GM12878 (cell line): Measurements from ENCODE around the gene FBXW12. TPM values are rescaled to one million over a fixed set of nuclear protein-coding genes. Genes with fewer than 3 reads are reported as not detected.

ENCODE experiments used
- ATAC-seq: fragments of 200-7000 bp; cut with Tn5 transposase; 3 replicates; pipeline ENCODE4 v1.9.1; 2020; ENCODE audit warnings: mild to moderate bottlenecking, moderate library complexity
- BruUV-seq: library from RNA; stranded (reverse); fragments of 400-500 nt; replicated peaks from 2 replicates; lab custom pipeline; 2021; lab: Mats Ljungman, UMichigan
- CTCF ChIA-PET: fragments of 300-600 bp; sonication (Branson Sonifier 250); formaldehyde crosslinking; extraction: SDS; loops from one replicate; lab custom pipeline; 2021; ENCODE audit warnings: inconsistent platforms; lab: Yijun Ruan, JAX
- POLR2A ChIA-PET: fragments of 350-600 bp; formaldehyde crosslinking; extraction: SDS; loops from one replicate; lab custom pipeline; 2021; ENCODE audit warnings: inconsistent platforms; lab: Charles Lee
- RAD21 ChIA-PET: fragments of 300-600 bp; sonication (Branson Sonifier 250); formaldehyde crosslinking; loops from one replicate; lab custom pipeline; 2023; ENCODE audit warnings: antibody characterized with exemption; ENCODE audit not compliant: unreplicated experiment; lab: Charles Lee
- SMC1A ChIA-PET: fragments of 300-600 bp; sonication (Branson Sonifier 250); formaldehyde crosslinking; loops from one replicate; lab custom pipeline; 2023; ENCODE audit not compliant: unreplicated experiment, uncharacterized antibody; lab: Charles Lee
- DNase-seq: peaks from one replicate; pipeline ENCODE4 v3.0.0-alpha.2; 2011; ENCODE audit warnings: low read depth, low spot score
- FAIRE-seq: peaks from 3 replicates; lab custom pipeline; 2011; peaks lifted over from hg19 to GRCh38; lab: Jason Lieb, UNC
- H2AFZ ChIP-seq: 2 replicates; pipeline ENCODE4 v1.6.0; 2011; ENCODE audit warnings: low read depth, low read length, control low read depth; ENCODE audit not compliant: control insufficient read depth
- H3K27ac ChIP-seq: 2 replicates; pipeline ENCODE4 v1.5.1; 2011; ENCODE audit warnings: control low read depth; ENCODE audit not compliant: control insufficient read depth, insufficient read depth
- H3K27me3 ChIP-seq, 2 experiments: replicated peaks in 1 of 2; 2 replicates each; pipeline versions ENCODE4 v1.6.0 to v1.6.1; 2011; ENCODE audit warnings: low read length in 1 of 2; ENCODE audit not compliant: control insufficient read depth in 2 of 2, insufficient read depth in 2 of 2
- H3K36me3 ChIP-seq, 2 experiments: 2 replicates each; pipeline ENCODE4 v1.5.1; 2011; ENCODE audit warnings: low read length in 1 of 2; ENCODE audit not compliant: control insufficient read depth in 2 of 2, insufficient read depth in 2 of 2
- H3K4me1 ChIP-seq: 2 replicates; pipeline ENCODE4 v1.6.1; 2011; ENCODE audit warnings: mild to moderate bottlenecking, low read length, moderate library complexity, mixed read lengths; ENCODE audit not compliant: control insufficient read depth, insufficient read depth
- H3K4me2 ChIP-seq: 2 replicates; pipeline ENCODE4 v1.6.0; 2011; ENCODE audit warnings: control low read depth; ENCODE audit not compliant: control insufficient read depth, insufficient read depth
- H3K4me3 ChIP-seq: fragments of 200-600 bp; sonication (generic); 2 replicates; pipeline ENCODE4 v1.5.1; 2016
- H3K79me2 ChIP-seq: 2 replicates; pipeline ENCODE4 v1.6.0; 2011; ENCODE audit warnings: low read length; ENCODE audit not compliant: control insufficient read depth, insufficient read depth
- H3K9ac ChIP-seq: 2 replicates; pipeline ENCODE4 v1.8.0; 2011; ENCODE audit warnings: low read length, control low read depth, mixed read lengths; ENCODE audit not compliant: control insufficient read depth, insufficient read depth
- H3K9me3 ChIP-seq: replicated peaks from 3 replicates; pipeline ENCODE4 v1.5.1; 2011; ENCODE audit warnings: mild to moderate bottlenecking, low read length; ENCODE audit not compliant: control insufficient read depth, insufficient read depth
- H4K20me1 ChIP-seq: 2 replicates; pipeline ENCODE4 v1.6.0; 2011; ENCODE audit not compliant: control insufficient read depth, insufficient read depth
- MTA3 ChIP-seq: IDR thresholded peaks from 2 replicates; pipeline ENCODE4 v1.6.1; 2012; ENCODE audit warnings: low read length, inconsistent platforms, borderline replicate concordance
- NKRF ChIP-seq: fragments of 450-650 bp; conservative IDR thresholded peaks from 2 replicates; pipeline ENCODE4 v1.6.1; 2017; ENCODE audit warnings: mild to moderate bottlenecking, moderate library complexity
- POLR2A ChIP-seq: IDR thresholded peaks from 2 replicates; pipeline ENCODE4 v1.6.1; 2011; ENCODE audit warnings: low read depth, mild to moderate bottlenecking, low read length
- WGBS: methylation state at CpG from one replicate; pipeline ENCODE4 v1.1.6; 2016; ENCODE audit warnings: low lambda C conversion rate; ENCODE audit not compliant: insufficient replicate concordance, insufficient coverage; ENCODE audit errors: missing lambda C conversion rate; 5-methylcytosine and 5-hydroxymethylcytosine counted together
- in situ Hi-C: fragments of 300-500 bp; cut with MboI; formaldehyde crosslinking; loops from 9 replicates; pipeline ENCODE4 v1.14.3; 2018; ENCODE audit warnings: mixed read lengths
- intact Hi-C: fragments of 100-400 bp; cut with micrococcal nuclease; formaldehyde crosslinking; loops from one replicate; pipeline ENCODE4 v1.14.2; 2022; ENCODE audit not compliant: unreplicated experiment
- polyA plus RNA-seq, 11 experiments: library from polyadenylated mRNA; depleted of rRNA in 4 of 11; unstranded in 6 of 11; stranded (reverse) in 5 of 11; fragments of >200 nt; fragmentation: Nextera tagmentation in 4 of 11; fragmentation: Illumina TruSeq in 1 of 11; extraction: Ambion mirVana in 4 of 11; extraction: Trizol in 1 of 11; gene quantifications; 1 replicate in 1 of 11; 2 replicates in 10 of 11; pipeline versions ENCODE4 v1.2.1 to v1.2.3, GENCODE V29; 2011 to 2016; ENCODE audit warnings: inconsistent platforms in 2 of 11, missing spikeins in 2 of 11, low read depth in 1 of 11
- total RNA-seq, 4 experiments: library from RNA; depleted of rRNA in 3 of 4; stranded (reverse); fragments of >200 nt in 3 of 4; fragmentation: Illumina TruSeq in 1 of 4; extraction: Trizol in 1 of 4; gene quantifications; 2 replicates each; pipeline versions ENCODE4 v1.2.1 to v1.2.3, GENCODE V29; 2013 to 2021

Gene FBXW12
- total and polyA plus RNA-seq, 10 of the 15 experiments (the other 5 are each of a cell fraction or from before 2014, with no cell fraction given) = 0.04 to 0.18 (median 0.12) TPM; not detected in 4

- TF ChIP-seq NKRF (no peak), MTA3 (no peak), POLR2A (0 out of 2 replicates have a peak, but pooled peaks have one; percentile 8)
- TF ChIP-seq, all 136 proteins: peak for 1
- CTCF ChIA-PET = interaction anchor here (0.9 to 22.0 kb wide), 5 partner anchors 11 to 136 kb away, joined by 3 to 757 read pairs (median 3); partner anchors contain the start of genes CCDC51 and TMA7
Measured at GRCh38 chr3:48413611-48414010, 41.6 kb downstream of the FBXW12 start.

More at GRCh38 chr3:48413611-48414010, 41.6 kb downstream of the FBXW12 start:
- no peaks in the 10 kb centered on the region for H3K79me2 ChIP-seq
- in situ Hi-C loops = no loop called here
- H3K27ac ChIP-seq = no peak overlapping the region
- no TSS peak for BruUV-seq
- POLR2A ChIA-PET = interaction anchor here (0.6 kb wide), 1 partner anchor 12 kb away, joined by 6 read pairs; no protein-coding TSS in a partner anchor
- no peak overlapping the region for H3K9ac ChIP-seq
- RAD21 ChIA-PET = interaction anchor here (1.4 to 3.8 kb wide), 2 partner anchors 13 to 22 kb away, joined by 4 to 15 read pairs; no protein-coding TSS in a partner anchor
- H3K4me1 ChIP-seq = no peaks in the 10 kb centered on the region
- H3K36me3 ChIP-seq = no peaks in the 10 kb centered on the region
- DNase-seq (no peak), FAIRE-seq (no peak), ATAC-seq (no peak)
- no peaks in the 10 kb centered on the region for H4K20me1 ChIP-seq
- H2AFZ ChIP-seq = no peak overlapping the region
- H3K4me3 ChIP-seq = no peak overlapping the region
- no peaks in the 10 kb centered on the region for H3K27me3 ChIP-seq
- intact Hi-C loops = no loop called here
- WGBS = 44% methylated on average over 14 of the region's 14 CpGs
- SMC1A ChIA-PET = interaction anchor here (0.9 to 1.7 kb wide), 2 partner anchors 13 to 22 kb away, joined by 3 to 5 read pairs; no protein-coding TSS in a partner anchor
- H3K4me2 ChIP-seq = no peak overlapping the region
- no peaks in the 10 kb centered on the region for H3K9me3 ChIP-seq
